22Rv1 (cell line): ENCODE results near the gene PFKL.

Source experiments
- CTCF ChIP-seq: fragments of 450-650 bp; IDR thresholded peaks from 2 replicates; pipeline ENCODE4 v1.5.1; 2017; ENCODE audit warnings: mild to moderate bottlenecking
- ZFX ChIP-seq: fragments of 450-650 bp; IDR thresholded peaks from 2 replicates; pipeline ENCODE4 v1.6.1; 2017; ENCODE audit warnings: antibody characterized with exemption, borderline replicate concordance

GRCh38 chr21:44279354-44280260, 20.2 kb upstream of the PFKL start:
- TF ChIP-seq CTCF (no peak), ZFX (no peak)
